ENCODE data around the gene C14orf119.

Gene C14orf119

GRCh38 chr14:23095196-23096108 is at the start of gene C14orf119:
TSS of gene C14orf119 (plus strand) at chr14:23095505. CDS start at chr14:23097659, 2,154 bp downstream.
- Mint-ChIP-seq H3K4me1 (peaks cover 24% of the 10 kb centered on the region), H3K27me3 (no peaks in the 10 kb centered on the region), H3K27ac (no peak within 1 kb of the TSS), H3K4me3 (no peak within 1 kb of the TSS), H3K9me3 (no peaks in the 10 kb centered on the region), H3K36me3 (peaks cover 13% of the 10 kb centered on the region)
- peak in 1 of 2 donors; percentile 99 for DNase-seq (ENCODE audit: low spot score in 2 of 2)
- ATAC-seq (ENCODE audit: low read depth) = peak; percentile 83

GRCh38 chr14:23047034-23047634 is 48.2 kb upstream of the C14orf119 start:
- DNase-seq (ENCODE audit: low spot score in 2 of 2) (no peak), ATAC-seq (ENCODE audit: low read depth) (no peak)
- no peak overlapping the region for H3K27ac Mint-ChIP-seq
- peaks cover 2% of the 10 kb centered on the region for H3K4me1 Mint-ChIP-seq
- H3K36me3 Mint-ChIP-seq = no peaks in the 10 kb centered on the region
- no peak overlapping the region for H3K4me3 Mint-ChIP-seq
- H3K9me3 Mint-ChIP-seq = no peaks in the 10 kb centered on the region
- H3K27me3 Mint-ChIP-seq = peaks cover 8% of the 10 kb centered on the region

GRCh38 chr14:23047751-23048693 is 47.3 kb upstream of the C14orf119 start:
- DNase-seq (ENCODE audit: low spot score in 2 of 2) (no peak), ATAC-seq (ENCODE audit: low read depth) (no peak)
- no peaks in the 10 kb centered on the region for H3K36me3 Mint-ChIP-seq
- H3K4me3 Mint-ChIP-seq = no peak overlapping the region
- H3K9me3 Mint-ChIP-seq = no peaks in the 10 kb centered on the region
- no peak overlapping the region for H3K27ac Mint-ChIP-seq
- peaks cover 2% of the 10 kb centered on the region for H3K4me1 Mint-ChIP-seq
- H3K27me3 Mint-ChIP-seq = peaks cover 8% of the 10 kb centered on the region

GRCh38 chr14:23049011-23049410 is 46.3 kb upstream of the C14orf119 start:
- DNase-seq (ENCODE audit: low spot score in 2 of 2) (no peak), ATAC-seq (ENCODE audit: low read depth) (no peak)
- no peak overlapping the region for H3K4me3 Mint-ChIP-seq
- peaks cover 2% of the 10 kb centered on the region for H3K4me1 Mint-ChIP-seq
- H3K27me3 Mint-ChIP-seq = peaks cover 8% of the 10 kb centered on the region
- no peaks in the 10 kb centered on the region for H3K36me3 Mint-ChIP-seq
- no peaks in the 10 kb centered on the region for H3K9me3 Mint-ChIP-seq
- H3K27ac Mint-ChIP-seq = no peak overlapping the region

- Mint-ChIP-seq H3K4me1 (peaks cover 6% of the 10 kb centered on the region), H3K4me3 (no peak overlapping the region), H3K36me3 (no peaks in the 10 kb centered on the region), H3K27ac (no peak overlapping the region), H3K27me3 (peaks cover 9% of the 10 kb centered on the region), H3K9me3 (no peaks in the 10 kb centered on the region)
- ATAC-seq (ENCODE audit: low read depth) (no peak), DNase-seq (ENCODE audit: low spot score in 2 of 2) (no peak)
Measured at GRCh38 chr14:23051141-23052057, 43.9 kb upstream of the C14orf119 start.

GRCh38 chr14:23052182-23052623 is 43.1 kb upstream of the C14orf119 start:
- Mint-ChIP-seq H3K9me3 (no peaks in the 10 kb centered on the region), H3K4me3 (no peak overlapping the region), H3K4me1 (peaks cover 12% of the 10 kb centered on the region), H3K27me3 (peaks cover 12% of the 10 kb centered on the region), H3K27ac (no peak overlapping the region), H3K36me3 (no peaks in the 10 kb centered on the region)
- DNase-seq (ENCODE audit: low spot score in 2 of 2) (no peak), ATAC-seq (ENCODE audit: low read depth) (no peak)

GRCh38 chr14:23052671-23053070 is 42.6 kb upstream of the C14orf119 start:
- H3K4me1 Mint-ChIP-seq = peaks cover 12% of the 10 kb centered on the region
- no peak for DNase-seq (ENCODE audit: low spot score in 2 of 2)
- no peak overlapping the region for H3K4me3 Mint-ChIP-seq
- H3K27me3 Mint-ChIP-seq = peaks cover 7% of the 10 kb centered on the region
- no peak overlapping the region for H3K27ac Mint-ChIP-seq
- no peaks in the 10 kb centered on the region for H3K9me3 Mint-ChIP-seq
- ATAC-seq (ENCODE audit: low read depth) = no peak
- no peaks in the 10 kb centered on the region for H3K36me3 Mint-ChIP-seq

- Mint-ChIP-seq H3K36me3 (peaks cover 2% of the 10 kb centered on the region), H3K27ac (no peak overlapping the region), H3K27me3 (peaks cover 7% of the 10 kb centered on the region), H3K9me3 (no peaks in the 10 kb centered on the region), H3K4me3 (no peak overlapping the region), H3K4me1 (peaks cover 14% of the 10 kb centered on the region)
- no peak for DNase-seq (ENCODE audit: low spot score in 2 of 2)
- no peak for ATAC-seq (ENCODE audit: low read depth)
Measured at GRCh38 chr14:23053426-23053825, 41.9 kb upstream of the C14orf119 start.

GRCh38 chr14:23054000-23054811 is 41.1 kb upstream of the C14orf119 start:
- ATAC-seq (ENCODE audit: low read depth) = no peak
- peaks cover 7% of the 10 kb centered on the region for H3K27me3 Mint-ChIP-seq
- peaks cover 4% of the 10 kb centered on the region for H3K36me3 Mint-ChIP-seq
- H3K4me3 Mint-ChIP-seq = no peak overlapping the region
- no peak overlapping the region for H3K27ac Mint-ChIP-seq
- H3K4me1 Mint-ChIP-seq = peaks cover 15% of the 10 kb centered on the region
- DNase-seq (ENCODE audit: low spot score in 2 of 2) = no peak
- no peaks in the 10 kb centered on the region for H3K9me3 Mint-ChIP-seq

GRCh38 chr14:23055147-23055550 is 40.2 kb upstream of the C14orf119 start:
- Mint-ChIP-seq H3K27ac (no peak overlapping the region), H3K36me3 (peaks cover 8% of the 10 kb centered on the region), H3K4me3 (no peak overlapping the region), H3K4me1 (peaks cover 17% of the 10 kb centered on the region), H3K9me3 (no peaks in the 10 kb centered on the region), H3K27me3 (peaks cover 7% of the 10 kb centered on the region)
- DNase-seq (ENCODE audit: low spot score in 2 of 2) = no peak
- ATAC-seq (ENCODE audit: low read depth) = no peak

GRCh38 chr14:23055621-23056144 is 39.6 kb upstream of the C14orf119 start:
- H3K4me3 Mint-ChIP-seq = peak overlapping the region; percentile 93
- no peak for DNase-seq (ENCODE audit: low spot score in 2 of 2)
- H3K27ac Mint-ChIP-seq = no peak overlapping the region
- no peaks in the 10 kb centered on the region for H3K9me3 Mint-ChIP-seq
- H3K27me3 Mint-ChIP-seq = peaks cover 7% of the 10 kb centered on the region
- ATAC-seq (ENCODE audit: low read depth) = no peak
- peaks cover 17% of the 10 kb centered on the region for H3K4me1 Mint-ChIP-seq
- H3K36me3 Mint-ChIP-seq = peaks cover 8% of the 10 kb centered on the region
